ENCODE results near the gene CIB1. TPM values are rescaled to one million over a fixed set of nuclear protein-coding genes. Genes with fewer than 3 reads are reported as not detected.

Gene CIB1
- total RNA-seq, 2 experiments from 2014 or later = 279 to 295 TPM

DNA sequence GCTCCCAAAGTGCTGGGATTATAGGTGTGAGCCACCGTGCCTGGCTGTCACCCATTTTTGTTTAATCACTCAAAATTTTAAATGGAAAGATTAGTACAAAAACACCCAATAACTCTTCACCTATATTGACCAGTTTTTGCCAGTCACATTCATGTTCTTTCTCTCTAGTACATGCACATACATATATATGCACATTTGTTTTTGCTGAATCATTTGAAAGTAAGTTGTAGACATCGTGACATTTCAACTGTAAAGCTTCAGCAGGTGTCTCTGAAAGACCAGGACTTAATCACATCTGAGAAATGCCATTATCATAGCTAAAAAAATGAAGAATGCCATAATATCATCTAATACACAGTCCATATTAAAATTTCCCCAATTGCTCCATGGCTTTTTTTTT, 39.1 kb downstream of the CIB1 start:
- Histone ChIP-seq H3K4me1 (ENCODE audit: insufficient read depth, low read length) (peaks cover 29% of the 10 kb centered on the region), H3K4me3 (ENCODE audit: low read length) (no peak overlapping the region), H3K27me3 (ENCODE audit: control insufficient read depth in 1 of 2, insufficient read depth in 2 of 2, low read length in 2 of 2) (no peaks in the 10 kb centered on the region), H3K9me3 (ENCODE audit: control insufficient read depth in 1 of 2, insufficient read depth in 1 of 2, low read length in 2 of 2) (no peaks in the 10 kb centered on the region), H3K36me3 (ENCODE audit: insufficient read depth, low read length) (no peaks in the 10 kb centered on the region), H3K27ac (ENCODE audit: low read depth in 1 of 2, low read length in 2 of 2) (no peak overlapping the region)
- intact Hi-C loops (cut with DNase I, micrococcal nuclease) = loop anchor here in 1 of 2 experiments (5.0 kb wide), 1 partner anchor 38 kb away; the partner anchor contains the start of genes CIB1 and GDPGP1
- no peak for ATAC-seq (ENCODE audit: poor library complexity)
- no peaks in the 10 kb centered on the region for H3K27me3 Mint-ChIP-seq
- CTCF ChIA-PET = no interaction called here
- no peaks in the 10 kb centered on the region for H3K36me3 Mint-ChIP-seq (ENCODE audit: low read depth)
- TF ChIP-seq, protein P1, sequence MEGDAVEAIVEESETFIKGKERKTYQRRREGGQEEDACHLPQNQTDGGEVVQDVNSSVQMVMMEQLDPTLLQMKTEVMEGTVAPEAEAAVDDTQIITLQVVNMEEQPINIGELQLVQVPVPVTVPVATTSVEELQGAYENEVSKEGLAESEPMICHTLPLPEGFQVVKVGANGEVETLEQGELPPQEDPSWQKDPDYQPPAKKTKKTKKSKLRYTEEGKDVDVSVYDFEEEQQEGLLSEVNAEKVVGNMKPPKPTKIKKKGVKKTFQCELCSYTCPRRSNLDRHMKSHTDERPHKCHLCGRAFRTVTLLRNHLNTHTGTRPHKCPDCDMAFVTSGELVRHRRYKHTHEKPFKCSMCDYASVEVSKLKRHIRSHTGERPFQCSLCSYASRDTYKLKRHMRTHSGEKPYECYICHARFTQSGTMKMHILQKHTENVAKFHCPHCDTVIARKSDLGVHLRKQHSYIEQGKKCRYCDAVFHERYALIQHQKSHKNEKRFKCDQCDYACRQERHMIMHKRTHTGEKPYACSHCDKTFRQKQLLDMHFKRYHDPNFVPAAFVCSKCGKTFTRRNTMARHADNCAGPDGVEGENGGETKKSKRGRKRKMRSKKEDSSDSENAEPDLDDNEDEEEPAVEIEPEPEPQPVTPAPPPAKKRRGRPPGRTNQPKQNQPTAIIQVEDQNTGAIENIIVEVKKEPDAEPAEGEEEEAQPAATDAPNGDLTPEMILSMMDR (IDR thresholded peaks at IDR 0.05) = no peak
- H3K9me3 Mint-ChIP-seq = no peaks in the 10 kb centered on the region
- H3K4me1 Mint-ChIP-seq (ENCODE audit: low read depth) = peaks cover 30% of the 10 kb centered on the region
- no peak overlapping the region for H3K4me3 Mint-ChIP-seq
- no peak for DNase-seq
- POLR2A ChIA-PET = no interaction called here
- H3K27ac Mint-ChIP-seq = peak overlapping the region; percentile 64

DNA sequence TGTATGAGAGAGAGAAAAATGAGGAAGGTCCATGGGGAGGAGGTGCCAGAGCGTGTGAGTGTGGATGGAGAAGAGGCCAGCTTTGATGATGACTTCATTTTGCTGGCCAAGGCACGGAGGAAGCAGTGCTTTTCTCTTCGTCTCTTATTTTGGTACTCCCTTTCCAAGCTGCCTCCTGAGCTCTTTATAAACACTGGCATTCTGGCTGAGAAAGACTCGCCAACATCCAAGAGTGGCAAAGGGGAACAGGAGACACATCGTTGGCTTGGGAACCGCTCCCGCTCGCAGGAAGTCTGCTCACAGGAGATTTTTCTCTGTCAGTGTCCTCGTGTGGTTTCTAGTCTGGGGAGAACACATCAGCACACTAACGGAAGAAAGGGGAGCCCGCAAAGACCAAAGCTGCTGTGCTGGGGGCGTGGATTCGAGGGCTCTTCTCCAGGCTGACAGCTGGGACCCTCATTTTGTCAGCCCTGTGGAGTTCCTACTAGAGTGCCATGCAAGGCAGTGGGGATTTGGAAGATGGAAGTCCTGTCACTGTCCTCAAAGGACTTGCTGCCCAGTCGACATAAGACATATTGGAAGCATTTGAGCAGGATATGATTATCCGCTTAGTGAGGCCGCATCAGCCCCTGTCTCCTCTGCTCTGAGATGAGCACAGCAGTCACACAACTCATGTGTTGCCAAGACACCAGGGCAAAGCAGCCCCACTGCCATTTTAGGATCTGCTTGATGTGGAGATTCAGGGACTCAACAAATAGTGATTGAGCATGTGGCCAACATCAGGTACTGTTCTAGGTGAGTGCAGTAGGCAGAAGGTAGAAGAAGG, 40.6 kb downstream of the CIB1 start:
- H3K9me3 ChIP-seq (ENCODE audit: control insufficient read depth in 1 of 2, insufficient read depth in 1 of 2, low read length in 2 of 2) = no peaks in the 10 kb centered on the region
- ChIA-PET CTCF (interaction anchor here (1.0 to 1.4 kb wide), 2 partner anchors 8 to 25 kb away, joined by 3 to 4 read pairs; partner anchors contain the start of gene SEMA4B), POLR2A (interaction anchor here (1.1 to 3.5 kb wide), 4 partner anchors 8 to 50 kb away, joined by 3 to 49 read pairs (median 16); partner anchors contain the start of genes CIB1, GDPGP1 and SEMA4B)
- peaks cover 30% of the 10 kb centered on the region for H3K4me1 Mint-ChIP-seq (ENCODE audit: low read depth)
- H3K36me3 Mint-ChIP-seq (ENCODE audit: low read depth) = no peaks in the 10 kb centered on the region
- H3K4me1 ChIP-seq (ENCODE audit: insufficient read depth, low read length) = peaks cover 29% of the 10 kb centered on the region
- H3K27ac ChIP-seq (ENCODE audit: low read depth in 1 of 2, low read length in 2 of 2) = no peak overlapping the region
- H3K27ac Mint-ChIP-seq = peak overlapping the region; percentile 56
- H3K9me3 Mint-ChIP-seq = no peaks in the 10 kb centered on the region
- H3K27me3 ChIP-seq (ENCODE audit: control insufficient read depth in 1 of 2, insufficient read depth in 2 of 2, low read length in 2 of 2) = no peaks in the 10 kb centered on the region
- H3K4me3 ChIP-seq (ENCODE audit: low read length) = no peak overlapping the region
- intact Hi-C loops (cut with DNase I, micrococcal nuclease) = loop anchor here in 1 of 2 experiments (5.0 kb wide), 1 partner anchor 39 kb away; the partner anchor contains the start of genes CIB1 and GDPGP1
- TF ChIP-seq, protein P1 (IDR thresholded peaks at IDR 0.05) = no peak
- H3K4me3 Mint-ChIP-seq = peak overlapping the region; percentile 32
- no peaks in the 10 kb centered on the region for H3K36me3 ChIP-seq (ENCODE audit: insufficient read depth, low read length)
- DNase-seq = peak in 2 of 14 experiments; percentile 24 to 39
- H3K27me3 Mint-ChIP-seq = no peaks in the 10 kb centered on the region
- ATAC-seq (ENCODE audit: poor library complexity) = peak; percentile 60

DNA sequence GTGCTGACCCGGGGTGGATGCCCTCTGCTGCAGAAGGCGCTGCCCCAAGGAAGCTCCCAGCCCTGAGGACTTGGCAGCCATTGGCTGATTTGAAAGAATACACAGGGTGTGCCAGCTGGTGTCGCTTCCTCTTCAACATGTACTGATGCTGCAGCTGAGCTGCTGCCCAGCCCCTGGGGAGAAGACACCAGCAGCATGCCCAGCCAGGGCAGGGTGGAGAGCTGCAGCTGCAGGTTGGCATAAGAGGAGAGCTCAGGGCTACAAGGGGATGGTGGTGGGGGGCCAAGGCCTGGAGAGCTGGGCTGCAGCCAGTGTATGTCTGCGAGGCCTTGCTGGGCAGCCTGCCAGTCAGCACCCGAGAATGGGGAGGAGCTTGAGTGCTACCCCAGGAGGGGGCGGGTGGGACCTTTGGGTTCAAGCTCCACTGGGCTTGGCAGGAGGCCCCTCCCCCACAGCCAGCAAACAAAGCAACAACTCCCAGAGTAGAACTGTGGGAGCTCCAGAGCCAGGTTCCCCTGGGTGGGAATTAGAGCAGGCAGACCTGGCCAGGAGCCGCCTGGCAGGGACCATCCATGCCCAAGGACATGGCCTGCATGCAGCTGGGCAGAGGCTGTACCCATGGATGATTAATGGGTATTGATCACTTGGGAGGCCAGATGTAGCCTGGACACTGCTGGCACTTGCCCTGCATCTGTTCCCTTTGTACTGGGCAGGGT, 41.8 kb downstream of the CIB1 start:
- TF ChIP-seq, protein P1 (IDR thresholded peaks at IDR 0.05) = no peak
- DNase-seq (peak in 12 of 14 experiments; percentile 17 to 63 (median 38)), ATAC-seq (ENCODE audit: poor library complexity) (peak; percentile 82)
- Histone ChIP-seq H3K27me3 (ENCODE audit: control insufficient read depth in 1 of 2, insufficient read depth in 2 of 2, low read length in 2 of 2) (no peaks in the 10 kb centered on the region), H3K4me1 (ENCODE audit: insufficient read depth, low read length) (peaks cover 29% of the 10 kb centered on the region), H3K27ac (ENCODE audit: low read depth in 1 of 2, low read length in 2 of 2) (no peak overlapping the region), H3K4me3 (ENCODE audit: low read length) (peak overlapping the region; percentile 26), H3K36me3 (ENCODE audit: insufficient read depth, low read length) (no peaks in the 10 kb centered on the region), H3K9me3 (ENCODE audit: control insufficient read depth in 1 of 2, insufficient read depth in 1 of 2, low read length in 2 of 2) (no peaks in the 10 kb centered on the region)
- POLR2A ChIA-PET = interaction anchor here (0.8 to 3.5 kb wide), 6 partner anchors 10 to 298 kb away, joined by 3 to 49 read pairs (median 3); partner anchors contain the start of genes AP3S2, CIB1, GDPGP1 and SEMA4B
- Mint-ChIP-seq H3K36me3 (ENCODE audit: low read depth) (no peaks in the 10 kb centered on the region), H3K4me3 (peak overlapping the region; percentile 89), H3K4me1 (ENCODE audit: low read depth) (peaks cover 30% of the 10 kb centered on the region), H3K9me3 (no peaks in the 10 kb centered on the region), H3K27ac (peak overlapping the region; percentile 84), H3K27me3 (no peaks in the 10 kb centered on the region)
- CTCF ChIA-PET = interaction anchor here (0.6 to 2.0 kb wide), 5 partner anchors 10 to 109 kb away, joined by 3 to 5 read pairs (median 4); partner anchors contain the start of gene SEMA4B
- intact Hi-C loops (cut with DNase I, micrococcal nuclease) = loop anchor here in 1 of 2 experiments (5.0 kb wide), 1 partner anchor 40 kb away; the partner anchor contains the start of genes CIB1 and GDPGP1

Data from CD4-positive, alpha-beta T cell (primary cell).